H9 (cell line): ENCODE results near the gene MAGI3. TPM values are rescaled to one million over a fixed set of nuclear protein-coding genes. Genes with fewer than 3 reads are reported as not detected.

Source experiments
- DNase-seq: peaks from one replicate; pipeline ENCODE4 v3.0.0-alpha.2; 2017
- H2AFZ ChIP-seq: one replicate; pipeline ENCODE4 v1.6.1; 2013; ENCODE audit warnings: mild to moderate bottlenecking, low read length, control low read depth, moderate library complexity
- H2AK5ac ChIP-seq: 2 replicates; pipeline ENCODE4 v1.6.1; 2013; ENCODE audit warnings: low read length, control low read depth, mixed read lengths; ENCODE audit not compliant: insufficient read length
- H2BK120ac ChIP-seq: one replicate; pipeline ENCODE4 v1.6.1; 2013; ENCODE audit warnings: low read depth, mild to moderate bottlenecking, low read length, control low read depth, inconsistent platforms; ENCODE audit not compliant: poor library complexity, severe bottlenecking
- H2BK12ac ChIP-seq: 2 replicates; pipeline ENCODE4 v1.6.1; 2013; ENCODE audit warnings: low read length, control low read depth, mixed read lengths, low read depth; ENCODE audit not compliant: insufficient read length
- H2BK15ac ChIP-seq: 2 replicates; pipeline ENCODE4 v1.6.1; 2013; ENCODE audit warnings: low read depth, low read length, control low read depth
- H2BK20ac ChIP-seq: one replicate; pipeline ENCODE4 v1.6.1; 2013; ENCODE audit warnings: low read depth, mild to moderate bottlenecking, low read length, control low read depth, inconsistent platforms; ENCODE audit not compliant: poor library complexity, severe bottlenecking
- H2BK5ac ChIP-seq: 2 replicates; pipeline ENCODE4 v1.6.1; 2013; ENCODE audit warnings: low read length, control low read depth, mixed read lengths; ENCODE audit not compliant: insufficient read length
- H3K14ac ChIP-seq: 2 replicates; pipeline ENCODE4 v1.6.1; 2013; ENCODE audit warnings: low read length, control low read depth; ENCODE audit not compliant: insufficient read depth
- H3K18ac ChIP-seq: 2 replicates; pipeline ENCODE4 v1.6.1; 2013; ENCODE audit warnings: low read depth, mild to moderate bottlenecking, mixed read lengths, low read length, control low read depth; ENCODE audit not compliant: insufficient read length
- H3K23ac ChIP-seq: 2 replicates; pipeline ENCODE4 v1.6.1; 2013; ENCODE audit warnings: low read length, control low read depth, mixed read lengths, low read depth; ENCODE audit not compliant: insufficient read length
- H3K23me2 ChIP-seq: 2 replicates; pipeline ENCODE4 v1.6.1; 2013; ENCODE audit warnings: low read depth, mild to moderate bottlenecking, mixed read lengths, low read length, control low read depth; ENCODE audit not compliant: insufficient read length, poor library complexity, severe bottlenecking
- H3K27ac ChIP-seq: 2 replicates; pipeline ENCODE4 v1.5.1; 2013; ENCODE audit warnings: low read length, control low read depth, mixed read lengths, low read depth; ENCODE audit not compliant: insufficient read length
- H3K27me3 ChIP-seq: 2 replicates; pipeline ENCODE4 v1.6.1; 2013; ENCODE audit warnings: low read length, control low read depth, inconsistent platforms; ENCODE audit not compliant: insufficient read depth
- H3K4ac ChIP-seq: 2 replicates; pipeline ENCODE4 v1.6.1; 2013; ENCODE audit warnings: low read depth, mild to moderate bottlenecking, control low read depth, inconsistent platforms, low read length, moderate library complexity
- H3K4me1 ChIP-seq: 2 replicates; pipeline ENCODE4 v1.6.1; 2013; ENCODE audit warnings: low read length, control low read depth, inconsistent platforms; ENCODE audit not compliant: insufficient read depth
- H3K4me2 ChIP-seq: 2 replicates; pipeline ENCODE4 v1.6.1; 2013; ENCODE audit warnings: low read length, control low read depth, mixed read lengths; ENCODE audit not compliant: insufficient read length, insufficient read depth
- H3K56ac ChIP-seq: 2 replicates; pipeline ENCODE4 v1.6.1; 2013; ENCODE audit warnings: low read depth, mild to moderate bottlenecking, mixed read lengths, low read length, control low read depth; ENCODE audit not compliant: insufficient read length
- H3K79me1 ChIP-seq: 2 replicates; pipeline ENCODE4 v1.6.1; 2013; ENCODE audit warnings: low read depth, mild to moderate bottlenecking, moderate library complexity, low read length, control low read depth, inconsistent platforms; ENCODE audit not compliant: insufficient read depth, poor library complexity, severe bottlenecking
- H3K79me2 ChIP-seq: 2 replicates; pipeline ENCODE4 v1.6.1; 2013; ENCODE audit warnings: low read length, control low read depth, inconsistent platforms; ENCODE audit not compliant: insufficient read depth
- H3K9ac ChIP-seq: 2 replicates; pipeline ENCODE4 v1.6.1; 2013; ENCODE audit warnings: low read length, control low read depth, mixed read lengths; ENCODE audit not compliant: insufficient read length; ENCODE audit errors: extremely low read depth
- H3K9me3 ChIP-seq: one replicate; pipeline ENCODE4 v1.6.1; 2013; ENCODE audit warnings: low read depth, low read length, inconsistent platforms; ENCODE audit not compliant: control insufficient read depth
- H3T11ph ChIP-seq: one replicate; pipeline ENCODE4 v1.6.1; 2013; ENCODE audit warnings: mild to moderate bottlenecking, low read length, control low read depth, inconsistent platforms
- H4K20me1 ChIP-seq: one replicate; pipeline ENCODE4 v1.6.1; 2013; ENCODE audit not compliant: control insufficient read depth, insufficient read length, insufficient read depth
- H4K5ac ChIP-seq: 2 replicates; pipeline ENCODE4 v1.6.1; 2013; ENCODE audit warnings: low read depth, mild to moderate bottlenecking, mixed read lengths, low read length, control low read depth; ENCODE audit not compliant: insufficient read length
- H4K8ac ChIP-seq: replicated peaks from 2 replicates; pipeline ENCODE4 v1.6.1; 2013; ENCODE audit warnings: low read length, control low read depth, mixed read lengths, low read depth; ENCODE audit not compliant: insufficient read length
- H4K91ac ChIP-seq: 2 replicates; pipeline ENCODE4 v1.6.1; 2013; ENCODE audit warnings: low read depth, mild to moderate bottlenecking, moderate library complexity, mixed read lengths, low read length, control low read depth; ENCODE audit not compliant: insufficient read length
- H3K27ac Mint-ChIP-seq, 3 experiments: 2 replicates in 2 of 3; 3 replicates in 1 of 3; pipeline ENCODE4 v1.8.0; 2020 to 2021; ENCODE audit warnings: mixed read lengths in 3 of 3, mild to moderate bottlenecking in 1 of 3, moderate library complexity in 1 of 3
- H3K27me3 Mint-ChIP-seq: 2 replicates; pipeline ENCODE4 v1.8.0; 2021; ENCODE audit warnings: low read depth, mild to moderate bottlenecking, moderate library complexity, mixed read lengths
- H3K36me3 Mint-ChIP-seq, 3 experiments: 2 replicates in 2 of 3; 3 replicates in 1 of 3; pipeline ENCODE4 v1.8.0; 2020 to 2021; ENCODE audit warnings: low read depth in 3 of 3, mixed read lengths in 3 of 3; ENCODE audit not compliant: insufficient read depth in 1 of 3
- H3K4me1 Mint-ChIP-seq, 2 experiments: 2 replicates each; pipeline ENCODE4 v1.8.0; 2020; ENCODE audit warnings: mixed read lengths in 2 of 2
- H3K4me3 Mint-ChIP-seq, 2 experiments: 2 replicates in 1 of 2; 3 replicates in 1 of 2; pipeline ENCODE4 v1.8.0; 2020 to 2021; ENCODE audit warnings: mild to moderate bottlenecking in 2 of 2, mixed read lengths in 2 of 2, moderate library complexity in 1 of 2
- H3K9me3 Mint-ChIP-seq, 2 experiments: 2 replicates in 1 of 2; 3 replicates in 1 of 2; pipeline ENCODE4 v1.8.0; 2020; ENCODE audit warnings: mild to moderate bottlenecking in 2 of 2, mixed read lengths in 2 of 2, moderate library complexity in 1 of 2
- CTCF ChIP-seq: fragments of 200-600 bp; sonication (generic); conservative IDR thresholded peaks from 3 replicates; pipeline ENCODE4 v1.8.0; 2021; ENCODE audit warnings: antibody characterized with exemption, mild to moderate bottlenecking
- total RNA-seq: library from RNA; stranded (reverse); gene quantifications from 2 replicates; pipeline ENCODE4 v1.2.1, GENCODE V29; 2021

MAGI3 gene
- total RNA-seq, 1 experiment from 2014 or later: 8.2 TPM

DNA sequence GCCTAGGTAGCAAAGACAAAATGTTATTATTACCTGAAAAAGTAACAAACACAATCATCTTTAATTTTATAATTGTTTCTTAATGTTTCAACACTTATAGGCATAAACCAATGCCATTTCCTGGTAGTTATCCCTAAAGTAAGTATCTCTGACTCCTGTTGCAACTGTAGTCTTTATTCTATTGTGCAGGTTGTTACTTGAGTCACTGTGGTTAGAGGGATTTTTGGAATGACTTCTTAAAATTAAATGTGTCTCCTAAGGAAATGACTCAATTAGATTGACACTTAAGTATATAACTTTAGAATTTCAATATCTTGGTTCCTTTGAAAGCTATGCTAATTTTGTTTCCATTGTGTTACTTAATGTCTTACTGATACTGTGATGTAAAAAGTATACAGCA, 225.1 kb downstream of the MAGI3 start:
- H2BK15ac ChIP-seq: no peak overlapping the region
- no peak overlapping the region for H3K56ac ChIP-seq
- peaks cover 0 to 3% of the 10 kb centered on the region in 2 experiments; a peak in 1 of 4 replicates for H3K4me1 Mint-ChIP-seq
- H3K27me3 Mint-ChIP-seq: no peaks in the 10 kb centered on the region
- no peak overlapping the region for H3K23ac ChIP-seq
- H3K9me3 Mint-ChIP-seq: no peaks in the 10 kb centered on the region
- H3K18ac ChIP-seq: no peak overlapping the region
- H4K20me1 ChIP-seq: no peaks in the 10 kb centered on the region
- no peak overlapping the region for H3K4me2 ChIP-seq
- H3K4me3 Mint-ChIP-seq: no peak overlapping the region
- no peak for TF ChIP-seq CTCF
- no peak overlapping the region for H3K4ac ChIP-seq
- no peaks in the 10 kb centered on the region; a peak in 2 of 7 replicates for H3K36me3 Mint-ChIP-seq
- H2AFZ ChIP-seq: no peak overlapping the region
- no peaks in the 10 kb centered on the region for H3K79me1 ChIP-seq
- no peak for DNase-seq
- no peak overlapping the region for H4K8ac ChIP-seq
- no peaks in the 10 kb centered on the region for H3K23me2 ChIP-seq
- H3T11ph ChIP-seq: no peak overlapping the region
- H2BK12ac ChIP-seq: no peak overlapping the region
- H3K79me2 ChIP-seq: no peaks in the 10 kb centered on the region
- no peak overlapping the region for H2BK5ac ChIP-seq
- H3K9me3 ChIP-seq: no peaks in the 10 kb centered on the region
- no peaks in the 10 kb centered on the region for H3K4me1 ChIP-seq
- no peak overlapping the region for H2BK120ac ChIP-seq
- H3K27me3 ChIP-seq: no peaks in the 10 kb centered on the region
- H4K91ac ChIP-seq: no peak overlapping the region
- H4K5ac ChIP-seq: no peak overlapping the region
- no peak overlapping the region for H3K9ac ChIP-seq
- no peak overlapping the region for H3K27ac ChIP-seq
- no peak overlapping the region for H2BK20ac ChIP-seq
- no peak overlapping the region for H2AK5ac ChIP-seq
- no peak overlapping the region for H3K14ac ChIP-seq
- H3K27ac Mint-ChIP-seq: no peak overlapping the region
